ENCODE data around the gene ANKRD17.

GRCh38 chr4:73064536-73064935, 194.1 kb downstream of the ANKRD17 start:
- TF ChIP-seq CTCF (IDR thresholded peaks at IDR 0.05; ENCODE audit: borderline replicate concordance, extremely low read depth, low read length, poor library complexity, severe bottlenecking): no peak
- TF ChIP-seq EZH2 (IDR thresholded peaks at IDR 0.05; ENCODE audit: borderline replicate concordance, low read depth, low read length, severe bottlenecking): no peak
